Lower leg skin (tissue), 3 donors: ENCODE data around the gene KCNB1.

Source experiments
- POLR2A ChIP-seq, 2 donors: fragments of 450-650 bp; IDR thresholded peaks; one replicate each; pipeline ENCODE4 v1.6.1; 2016 to 2017; ENCODE audit warnings: antibody characterized with exemption in 2 of 2, mild to moderate bottlenecking in 1 of 2, moderate library complexity in 1 of 2
- TF ChIP-seq, protein P1 (sequence below), 3 donors: fragments of 450-650 bp; IDR thresholded peaks; one replicate each; pipeline ENCODE4 v1.5.1; 2016; ENCODE audit warnings: antibody characterized with exemption in 3 of 3, mild to moderate bottlenecking in 3 of 3, moderate library complexity in 2 of 3

DNA sequence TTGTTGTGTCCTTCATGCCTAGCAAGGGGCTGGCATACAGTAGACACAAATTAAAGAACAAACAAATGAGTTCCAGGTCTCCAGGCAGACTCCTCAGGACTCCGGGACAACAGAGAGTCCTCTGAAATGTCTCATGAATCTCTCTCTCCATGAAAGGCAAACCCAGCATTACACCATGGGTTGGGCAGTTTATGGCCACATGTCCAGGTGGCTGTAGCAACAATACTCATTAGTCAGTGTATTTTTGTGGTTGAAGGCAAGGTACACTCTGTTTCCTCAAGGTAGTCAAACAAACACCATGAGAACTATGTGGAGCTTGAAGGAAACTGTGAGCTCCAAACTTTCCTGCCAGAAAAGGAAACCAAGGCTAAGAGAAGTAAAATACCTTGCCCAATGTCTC, 62.2 kb downstream of the KCNB1 start:
- TF ChIP-seq, protein P1, sequence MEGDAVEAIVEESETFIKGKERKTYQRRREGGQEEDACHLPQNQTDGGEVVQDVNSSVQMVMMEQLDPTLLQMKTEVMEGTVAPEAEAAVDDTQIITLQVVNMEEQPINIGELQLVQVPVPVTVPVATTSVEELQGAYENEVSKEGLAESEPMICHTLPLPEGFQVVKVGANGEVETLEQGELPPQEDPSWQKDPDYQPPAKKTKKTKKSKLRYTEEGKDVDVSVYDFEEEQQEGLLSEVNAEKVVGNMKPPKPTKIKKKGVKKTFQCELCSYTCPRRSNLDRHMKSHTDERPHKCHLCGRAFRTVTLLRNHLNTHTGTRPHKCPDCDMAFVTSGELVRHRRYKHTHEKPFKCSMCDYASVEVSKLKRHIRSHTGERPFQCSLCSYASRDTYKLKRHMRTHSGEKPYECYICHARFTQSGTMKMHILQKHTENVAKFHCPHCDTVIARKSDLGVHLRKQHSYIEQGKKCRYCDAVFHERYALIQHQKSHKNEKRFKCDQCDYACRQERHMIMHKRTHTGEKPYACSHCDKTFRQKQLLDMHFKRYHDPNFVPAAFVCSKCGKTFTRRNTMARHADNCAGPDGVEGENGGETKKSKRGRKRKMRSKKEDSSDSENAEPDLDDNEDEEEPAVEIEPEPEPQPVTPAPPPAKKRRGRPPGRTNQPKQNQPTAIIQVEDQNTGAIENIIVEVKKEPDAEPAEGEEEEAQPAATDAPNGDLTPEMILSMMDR (IDR thresholded peaks at IDR 0.05): no peak
- no peak for TF ChIP-seq POLR2A (IDR thresholded peaks at IDR 0.05)
